OCI-LY1 (cell line): ENCODE results near the gene GALNT16.

ENCODE experiments used
- CTCF ChIP-seq: fragments of 200-600 bp; sonication (generic), shearing (Covaris generic); IDR thresholded peaks from 2 replicates; pipeline ENCODE4 v1.5.1; 2017; ENCODE audit warnings: mild to moderate bottlenecking, antibody characterized with exemption, low read length, moderate library complexity, mixed read lengths
- EZH2 ChIP-seq: fragments of 200-600 bp; sonication (generic), shearing (Covaris generic); IDR thresholded peaks from 2 replicates; pipeline ENCODE4 v1.8.0; 2017; ENCODE audit warnings: borderline replicate concordance, mixed run types, mild to moderate bottlenecking, antibody characterized with exemption, low read length, moderate library complexity, mixed read lengths

DNA sequence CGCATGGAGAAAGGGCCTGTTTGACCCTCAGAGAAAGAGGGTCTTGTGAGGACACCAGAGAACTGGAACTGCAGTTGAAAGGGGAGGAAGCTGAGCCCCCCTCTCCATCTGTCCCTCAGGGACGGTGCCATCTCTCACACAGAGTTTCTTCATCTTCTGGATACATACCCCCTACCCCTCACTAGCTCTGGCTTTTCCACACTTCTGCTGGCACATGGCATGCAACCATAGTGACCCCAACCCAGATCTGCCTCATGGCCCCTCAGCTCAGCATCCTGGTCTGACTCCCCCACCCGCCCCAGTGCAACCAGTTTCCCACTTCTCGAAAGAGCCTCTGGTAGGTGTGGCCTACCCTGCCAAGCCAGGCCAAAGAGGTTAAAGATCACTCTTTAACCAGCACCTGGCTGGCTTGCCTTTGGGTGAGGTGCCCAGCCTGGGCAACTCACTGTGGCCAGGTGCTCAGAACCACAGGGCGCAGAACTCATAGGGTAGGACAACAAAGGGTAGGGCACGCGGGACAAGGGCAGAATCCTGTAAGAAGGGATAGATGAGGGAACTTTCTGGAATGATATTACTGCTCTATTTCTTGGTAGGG is 25.8 kb downstream of the GALNT16 start:
- TF ChIP-seq CTCF: no peak
- TF ChIP-seq EZH2: no peak
